ENCODE measurements around the gene CCDC144A. TPM values are rescaled to one million over a fixed set of nuclear protein-coding genes. Genes with fewer than 3 reads are reported as not detected.
A peak's percentile ranks its signal among the peaks of the same experiment; 100 is the strongest.
"Not testable (repeated sequence)": the region's sequence is repeated elsewhere in the genome, so short reads cannot be mapped to it uniquely, and the experiment has no call there.

Gene CCDC144A
- total RNA-seq, 2 donors from 2014 or later, result 1.5 to 6.1 TPM

DNA sequence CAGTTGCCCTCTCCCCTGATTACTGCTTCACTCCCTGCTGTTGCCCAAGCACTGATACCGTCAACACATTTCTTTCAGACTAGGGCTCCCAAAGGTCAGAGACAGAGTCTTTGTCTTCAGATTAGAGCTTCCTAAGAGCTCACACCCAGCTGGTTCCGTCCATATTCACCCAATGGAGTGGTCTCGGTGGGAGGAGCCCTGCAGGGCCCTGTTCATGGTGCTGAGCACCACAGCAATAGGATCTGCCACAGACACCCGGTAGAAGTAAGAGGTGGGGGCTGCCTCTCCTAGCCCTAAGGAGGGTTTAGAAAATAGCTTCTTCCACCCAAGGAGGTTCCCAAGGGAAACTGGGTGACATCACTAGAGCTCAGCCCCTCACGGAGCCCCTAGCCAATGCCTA is 128.3 kb downstream of the CCDC144A start:
- H3K4me1 Mint-ChIP-seq (ENCODE audit: low read depth in 2 of 2), result no peaks in the 10 kb centered on the region

DNA sequence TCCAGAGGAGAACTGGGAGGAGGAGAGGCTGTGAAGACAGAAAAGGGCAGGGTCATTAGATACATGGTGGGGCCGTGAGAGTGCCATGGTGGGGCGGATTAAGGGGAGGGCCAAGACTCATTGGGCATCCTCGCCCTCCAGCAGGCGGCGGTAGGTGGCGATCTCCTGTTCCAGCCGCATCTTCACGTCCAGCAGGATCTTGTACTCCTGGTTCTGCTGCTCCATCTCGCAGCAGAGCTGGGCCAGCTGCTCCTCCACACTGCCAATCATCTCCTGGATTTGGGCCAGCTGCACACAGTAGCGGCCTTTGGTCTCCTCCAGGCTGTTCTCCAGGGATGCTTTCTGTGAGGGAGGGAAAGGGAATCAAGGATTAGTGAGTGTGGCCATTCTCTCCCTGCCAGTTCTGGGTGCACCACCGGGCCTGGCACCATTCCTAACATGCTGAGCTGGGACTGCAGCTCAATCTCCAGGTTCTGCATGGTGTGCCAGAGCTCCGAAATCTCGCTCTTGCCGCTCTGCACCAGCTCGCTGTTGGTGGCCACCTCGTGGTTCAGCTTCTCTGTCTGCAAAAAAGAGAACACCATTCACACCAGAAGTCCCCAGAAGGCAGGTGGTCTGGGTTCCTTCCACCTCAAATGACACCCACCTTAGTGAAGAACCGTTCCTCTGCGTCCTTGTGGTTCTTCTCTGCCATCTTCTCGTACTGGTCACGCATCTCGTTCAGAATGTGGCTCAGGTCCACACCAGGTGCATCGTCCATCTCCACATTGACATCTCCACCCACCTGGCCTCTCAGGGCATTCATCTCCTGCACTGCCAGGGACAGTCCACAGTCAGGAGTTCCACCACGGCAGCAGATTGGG is 129.0 kb downstream of the CCDC144A start:
- Mint-ChIP-seq H3K4me3 (no peak overlapping the region), H3K4me1 (ENCODE audit: low read depth in 2 of 2) (no peaks in the 10 kb centered on the region), H3K9me3 (no peaks in the 10 kb centered on the region), H3K27me3 (peaks cover 0 to 9% of the 10 kb centered on the region in 2 donors), H3K27ac (no peak overlapping the region), H3K36me3 (no peaks in the 10 kb centered on the region)
- no peak for ATAC-seq
- no peak for DNase-seq (ENCODE audit: low spot score)

More for the DNA sequence above, 128.3 kb downstream of the CCDC144A start:
- Mint-ChIP-seq H3K27me3 (peaks cover 0 to 9% of the 10 kb centered on the region in 2 donors), H3K36me3 (no peaks in the 10 kb centered on the region), H3K27ac (no peak overlapping the region), H3K9me3 (no peaks in the 10 kb centered on the region), H3K4me3 (no peak overlapping the region)
- no peak for ATAC-seq
- no peak for DNase-seq (ENCODE audit: low spot score)

DNA sequence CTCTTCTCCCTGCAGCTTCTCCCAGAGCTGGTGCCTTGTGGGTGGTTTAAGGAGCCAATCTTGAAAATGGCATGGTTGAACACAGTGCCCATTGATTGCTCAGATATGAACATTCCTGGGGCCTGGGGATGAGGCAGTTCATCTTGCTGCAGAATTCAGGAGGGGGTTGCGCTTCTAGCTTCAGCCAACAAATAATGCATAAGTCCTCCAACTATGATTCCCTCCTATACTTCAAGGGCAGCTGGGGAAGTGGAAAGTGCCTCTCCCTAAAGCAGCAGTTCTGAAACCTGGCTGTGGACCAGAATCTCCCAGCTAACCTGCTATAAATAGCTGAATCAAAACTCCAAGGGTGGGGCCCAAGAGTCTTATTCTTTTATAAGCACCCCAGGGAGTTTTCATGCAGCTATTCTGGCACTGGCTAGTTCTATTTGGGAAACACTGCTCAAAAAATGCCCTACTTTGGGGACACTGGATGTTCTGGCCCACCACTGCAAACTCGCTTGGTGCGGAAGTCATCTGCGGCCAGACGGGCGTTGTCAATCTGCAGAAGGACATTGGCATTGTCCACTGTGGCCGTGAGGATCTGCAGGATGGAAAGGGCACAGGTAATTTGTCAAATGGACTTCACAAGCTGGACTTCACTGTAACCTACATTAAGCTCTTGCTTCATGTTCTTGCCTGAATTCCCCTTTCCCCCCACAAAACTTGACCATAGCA is 130.3 kb downstream of the CCDC144A start:
- DNase-seq (ENCODE audit: low spot score), result no peak
- H3K9me3 Mint-ChIP-seq, result no peaks in the 10 kb centered on the region
- no peak overlapping the region for H3K27ac Mint-ChIP-seq
- no peaks in the 10 kb centered on the region for H3K4me1 Mint-ChIP-seq (ENCODE audit: low read depth in 2 of 2)
- H3K27me3 Mint-ChIP-seq, result peaks cover 0 to 9% of the 10 kb centered on the region in 2 donors
- no peaks in the 10 kb centered on the region for H3K36me3 Mint-ChIP-seq
- no peak overlapping the region for H3K4me3 Mint-ChIP-seq
- no peak for ATAC-seq

DNA sequence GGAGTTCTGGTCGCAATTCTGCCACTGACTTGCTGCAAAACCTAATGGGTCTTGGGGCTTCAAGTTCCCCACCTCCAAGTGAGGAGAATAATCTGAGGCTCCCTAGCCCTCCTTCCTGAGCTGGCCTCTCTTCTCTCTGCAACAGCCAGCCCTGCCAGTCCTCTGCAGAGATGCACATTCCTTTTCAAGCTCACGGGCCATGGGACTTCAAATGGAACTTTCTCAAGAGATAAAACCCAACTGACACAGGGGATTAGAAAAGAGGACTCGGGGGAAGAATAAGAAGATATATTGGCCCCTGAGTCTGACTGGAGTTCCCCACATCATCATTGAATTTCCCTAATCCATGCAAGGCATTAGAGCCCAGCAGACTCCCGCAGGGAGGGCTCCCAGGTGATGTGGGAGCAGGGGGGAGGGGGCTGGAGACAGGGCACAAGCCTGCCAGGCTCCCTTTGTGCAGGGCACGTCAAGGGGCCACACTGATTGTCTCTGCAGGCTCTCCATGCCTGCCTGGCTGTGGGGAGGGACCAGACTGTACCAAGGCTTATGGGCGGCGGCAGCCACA is 131.0 kb downstream of the CCDC144A start:
- H3K9me3 Mint-ChIP-seq, result no peaks in the 10 kb centered on the region
- no peaks in the 10 kb centered on the region for H3K36me3 Mint-ChIP-seq
- H3K27ac Mint-ChIP-seq, result no peak overlapping the region
- H3K4me3 Mint-ChIP-seq, result no peak overlapping the region
- no peaks in the 10 kb centered on the region for H3K4me1 Mint-ChIP-seq (ENCODE audit: low read depth in 2 of 2)
- DNase-seq (ENCODE audit: low spot score), result no peak
- ATAC-seq, result peak in 1 of 2 donors; percentile 22
- peaks cover 0 to 9% of the 10 kb centered on the region in 2 donors for H3K27me3 Mint-ChIP-seq

DNA sequence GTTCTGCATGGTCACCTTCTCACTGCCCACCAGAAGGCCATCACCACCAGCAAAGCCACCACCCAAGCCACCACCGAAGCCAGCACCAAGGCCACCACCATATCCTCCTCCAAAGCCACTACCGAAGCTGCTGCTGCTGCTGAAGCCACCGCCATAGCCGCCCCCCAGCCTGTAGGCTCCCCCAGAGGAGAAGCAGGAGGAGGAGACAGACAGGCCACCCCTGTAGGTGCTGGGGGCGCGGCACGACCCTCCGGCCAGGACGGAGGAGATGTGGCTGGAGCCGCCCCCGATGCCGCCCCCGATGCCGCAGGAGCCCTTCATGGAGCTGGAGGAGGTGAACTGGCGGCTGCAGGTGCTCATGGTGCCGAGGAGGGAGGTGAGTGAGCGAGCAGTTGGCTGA is 132.1 kb downstream of the CCDC144A start:
- not testable (repeated sequence) for DNase-seq (ENCODE audit: low spot score); H3K9me3 Mint-ChIP-seq; H3K4me1 Mint-ChIP-seq (ENCODE audit: low read depth in 2 of 2); H3K27ac Mint-ChIP-seq; H3K27me3 Mint-ChIP-seq; ATAC-seq; H3K36me3 Mint-ChIP-seq; H3K4me3 Mint-ChIP-seq

DNA sequence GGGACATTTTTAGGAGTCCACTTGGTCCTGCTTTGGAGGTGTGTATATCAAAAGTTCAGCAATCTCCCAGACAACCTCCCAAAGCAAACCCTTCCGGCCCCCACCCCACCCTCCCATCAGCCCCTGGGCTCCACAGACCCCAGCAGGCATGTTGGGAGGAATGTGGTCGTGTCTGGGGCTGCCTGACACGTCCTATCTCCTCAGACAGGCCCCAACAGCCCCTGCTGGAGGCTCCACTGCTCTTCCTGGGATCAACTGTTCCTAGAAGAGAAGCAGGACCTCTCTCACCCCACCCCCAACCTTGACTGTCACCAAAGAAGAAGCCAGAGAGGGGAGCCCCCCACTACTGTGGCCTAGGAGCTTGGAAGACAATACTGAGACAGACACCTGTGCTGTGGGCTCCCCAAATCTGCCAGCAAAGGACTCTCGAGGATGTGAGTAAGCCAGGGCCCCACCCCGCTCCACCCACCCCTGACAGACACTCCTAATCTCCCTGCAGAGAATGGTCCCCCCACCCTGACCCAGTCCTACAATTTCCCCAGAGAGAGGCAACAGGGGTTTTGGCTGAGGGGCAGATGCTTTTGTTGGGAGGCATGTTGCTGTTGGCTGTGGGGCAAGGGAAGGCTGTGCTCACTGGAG is 133.8 kb downstream of the CCDC144A start:
- not testable (repeated sequence) for H3K27me3 Mint-ChIP-seq; H3K27ac Mint-ChIP-seq; H3K9me3 Mint-ChIP-seq; DNase-seq (ENCODE audit: low spot score); H3K4me1 Mint-ChIP-seq (ENCODE audit: low read depth in 2 of 2); ATAC-seq; H3K4me3 Mint-ChIP-seq
- peaks cover 11% of the 10 kb centered on the region for H3K36me3 Mint-ChIP-seq

Other genes with a start within 250 kb of the CCDC144A start
- 1 to 10 TPM; 1.9 to 2.6 TPM for gene LRRC75A, start 198.0 kb upstream of the CCDC144A start, total RNA-seq
- 1 to 10 TPM; 7.6 to 8.1 TPM for gene ZNF287, start 121.0 kb upstream of the CCDC144A start, total RNA-seq
- 1 to 10 TPM; 4.2 TPM for gene ZNF624, start 36.4 kb upstream of the CCDC144A start, total RNA-seq